ENCODE results near the gene JPH2.

JPH2 gene

DNA sequence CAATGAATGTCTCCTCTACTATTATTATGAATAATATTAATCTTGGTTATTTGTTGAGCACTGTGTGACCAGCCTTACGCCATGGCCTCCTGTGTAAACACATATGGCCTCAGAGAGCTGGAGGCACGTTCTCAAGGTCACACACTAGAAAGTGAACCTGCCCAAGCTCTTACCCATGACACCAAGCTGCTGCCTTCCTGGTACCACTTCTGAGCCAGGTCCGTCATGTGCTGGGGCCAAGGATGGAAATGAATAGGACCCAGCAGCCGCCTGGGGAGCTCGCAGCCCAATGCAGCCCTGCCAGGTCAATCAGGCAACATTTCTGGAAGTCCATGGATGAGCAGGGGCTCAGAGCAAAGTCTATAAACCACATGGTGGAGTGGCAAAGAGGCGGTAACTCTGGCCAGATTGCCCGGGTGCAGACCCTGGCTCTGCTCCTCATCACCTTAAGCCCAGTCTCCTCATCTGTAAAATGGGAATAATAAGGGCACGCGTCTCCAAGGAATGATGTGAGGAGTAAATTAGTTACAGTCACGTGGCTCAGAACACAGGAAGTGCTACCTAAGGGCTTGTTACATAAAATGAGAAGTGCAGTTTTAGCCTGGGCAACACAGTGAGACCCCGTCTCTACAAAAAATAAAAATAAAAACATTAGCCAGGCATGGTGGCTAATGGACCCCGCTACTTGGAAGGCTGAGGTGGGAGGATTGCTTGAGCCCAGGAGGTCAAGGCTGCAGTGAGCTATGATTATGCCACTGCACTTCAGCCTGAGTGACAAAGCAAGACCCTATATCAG is 61.5 kb downstream of the JPH2 start:
- DNase-seq (ENCODE audit: insufficient read length, low spot score) (no peak), FAIRE-seq (no peak)
- TF ChIP-seq POLR2A (IDR thresholded peaks at IDR 0.05; ENCODE audit: low read depth, low read length), result no peak

DNA sequence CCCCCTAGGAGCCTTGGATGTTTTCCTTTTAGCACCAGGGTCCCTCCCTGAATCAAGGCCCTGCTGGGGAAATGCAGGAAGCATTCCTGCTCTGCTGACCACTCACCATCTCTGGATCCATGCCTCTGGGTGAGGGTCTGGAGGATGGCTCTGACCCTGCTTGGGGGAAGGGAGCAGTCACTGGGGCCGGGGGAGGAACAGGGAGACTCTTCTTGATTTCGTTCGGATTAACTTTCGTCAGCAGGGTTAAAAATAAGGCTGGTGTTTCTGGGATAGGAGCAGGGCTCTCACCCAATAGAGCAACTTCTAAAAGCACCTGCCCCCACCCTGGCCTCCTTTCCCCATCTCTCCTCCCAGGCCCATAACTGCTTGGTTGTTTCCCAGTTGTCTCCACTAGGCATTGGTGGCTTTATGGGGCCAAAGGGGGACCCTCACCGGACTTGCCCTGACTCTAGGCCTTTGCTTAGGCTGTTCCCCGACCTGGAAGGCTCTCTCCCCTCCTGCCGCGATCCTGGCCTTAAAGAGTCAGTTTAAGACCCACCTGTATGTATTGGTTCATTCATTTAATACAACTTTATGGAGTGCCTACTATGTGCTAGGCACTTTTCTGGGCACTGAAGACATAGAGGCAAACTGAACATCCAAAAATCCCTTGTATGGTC is 63.0 kb downstream of the JPH2 start:
- FAIRE-seq (no peak), DNase-seq (ENCODE audit: insufficient read length, low spot score) (no peak)
- TF ChIP-seq POLR2A (IDR thresholded peaks at IDR 0.05; ENCODE audit: low read depth, low read length), result no peak

DNA sequence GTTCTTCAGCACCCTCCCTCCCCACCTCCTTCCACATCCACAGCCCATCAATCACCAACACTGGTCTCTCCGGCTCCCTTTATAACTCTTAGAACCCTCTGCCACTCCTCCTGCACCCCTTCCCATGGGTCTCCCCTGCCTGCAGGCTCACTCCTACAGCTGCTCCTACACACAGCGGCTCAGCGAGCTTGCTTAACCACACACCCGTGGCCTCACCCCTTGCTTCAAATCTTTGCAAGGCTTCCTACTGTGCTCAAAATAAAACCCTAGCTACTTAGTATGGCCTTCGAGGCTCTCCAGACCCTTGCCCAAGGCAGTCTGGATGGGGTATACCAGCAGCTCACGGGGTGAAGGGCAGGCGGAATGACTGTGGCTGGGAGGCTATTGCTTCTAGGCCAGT is 63.7 kb downstream of the JPH2 start:
- DNase-seq (ENCODE audit: insufficient read length, low spot score) (no peak), FAIRE-seq (no peak)
- no peak for TF ChIP-seq POLR2A (IDR thresholded peaks at IDR 0.05; ENCODE audit: low read depth, low read length)

DNA sequence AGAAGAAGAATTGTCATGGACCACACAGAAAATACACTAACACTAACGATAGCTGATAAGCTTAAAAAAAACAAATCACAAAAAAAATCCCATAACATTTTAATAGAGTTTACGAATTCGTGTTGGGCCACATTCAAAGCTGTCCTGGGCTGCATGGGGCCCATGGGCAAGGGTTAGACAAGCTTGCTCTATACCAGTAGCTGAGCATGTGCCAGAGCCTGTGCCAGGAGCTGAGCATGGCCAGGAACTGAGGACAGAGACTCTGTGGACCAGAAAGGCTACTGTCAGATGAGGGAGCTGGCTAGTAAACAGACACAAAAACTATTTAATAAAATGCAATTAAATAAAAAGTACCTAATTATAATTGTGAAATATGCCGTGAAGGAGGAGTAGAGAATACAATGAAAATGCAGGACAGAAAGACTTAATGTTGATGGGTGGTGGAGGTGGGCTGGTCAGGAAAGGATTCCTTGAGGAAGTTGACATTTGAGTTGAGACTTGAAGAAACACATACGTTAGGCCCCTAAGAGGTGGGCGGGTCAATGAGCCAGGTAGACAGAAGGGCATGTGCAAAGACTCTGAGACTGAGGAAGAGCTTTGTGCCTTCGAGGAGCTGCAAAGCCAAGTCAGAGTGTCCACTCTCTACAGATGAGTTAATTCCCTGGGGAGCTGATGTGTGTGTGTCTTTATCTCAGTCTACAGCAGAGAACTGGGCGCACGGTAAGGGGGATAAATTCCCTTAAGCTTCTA is 66.1 kb downstream of the JPH2 start:
- FAIRE-seq (no peak), DNase-seq (ENCODE audit: insufficient read length, low spot score) (no peak)
- TF ChIP-seq POLR2A (IDR thresholded peaks at IDR 0.05; ENCODE audit: low read depth, low read length), result no peak

DNA sequence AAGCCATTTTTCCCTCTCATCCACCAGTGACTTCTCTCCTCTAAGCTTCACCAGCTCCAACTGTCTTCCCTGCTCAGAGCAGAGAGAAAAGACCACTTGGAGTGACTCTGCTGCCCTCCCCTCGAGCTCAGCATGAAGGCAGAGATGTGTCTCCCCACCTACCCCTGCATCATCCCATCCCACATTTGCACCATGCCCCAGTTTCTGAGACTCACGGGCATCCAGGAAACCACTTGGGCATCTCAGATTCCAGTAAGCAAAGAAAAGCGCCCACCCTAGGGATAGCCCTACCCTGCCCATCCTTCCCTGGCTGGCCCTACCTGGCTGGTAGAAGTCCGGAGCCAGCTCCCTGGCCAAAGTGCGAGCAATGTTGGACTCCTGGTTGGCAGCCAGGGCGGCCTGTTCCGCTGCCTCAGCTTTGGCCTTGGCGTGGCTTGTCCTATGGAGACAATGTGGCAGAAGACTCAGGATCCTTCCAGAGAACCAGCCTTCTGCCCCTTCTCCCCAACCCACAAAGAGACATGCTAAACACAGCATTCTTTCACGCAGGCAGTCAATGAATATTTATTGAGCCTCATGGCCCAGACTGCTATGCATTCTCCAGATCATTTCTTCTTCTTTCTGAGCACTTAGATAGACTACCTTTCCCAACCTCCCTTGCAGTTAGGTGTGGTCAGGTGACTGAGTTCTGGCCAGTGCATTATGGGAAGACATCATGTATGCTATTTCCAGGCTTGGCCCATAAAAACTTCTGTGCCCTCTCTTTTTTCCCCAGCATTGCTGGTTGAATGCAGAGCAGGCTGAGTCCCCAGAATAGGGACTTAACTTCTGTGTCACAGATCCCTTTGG is 68.6 kb downstream of the JPH2 start:
- TF ChIP-seq POLR2A (IDR thresholded peaks at IDR 0.05; ENCODE audit: low read depth, low read length), result no peak
- DNase-seq (ENCODE audit: insufficient read length, low spot score) (no peak), FAIRE-seq (no peak)

DNA sequence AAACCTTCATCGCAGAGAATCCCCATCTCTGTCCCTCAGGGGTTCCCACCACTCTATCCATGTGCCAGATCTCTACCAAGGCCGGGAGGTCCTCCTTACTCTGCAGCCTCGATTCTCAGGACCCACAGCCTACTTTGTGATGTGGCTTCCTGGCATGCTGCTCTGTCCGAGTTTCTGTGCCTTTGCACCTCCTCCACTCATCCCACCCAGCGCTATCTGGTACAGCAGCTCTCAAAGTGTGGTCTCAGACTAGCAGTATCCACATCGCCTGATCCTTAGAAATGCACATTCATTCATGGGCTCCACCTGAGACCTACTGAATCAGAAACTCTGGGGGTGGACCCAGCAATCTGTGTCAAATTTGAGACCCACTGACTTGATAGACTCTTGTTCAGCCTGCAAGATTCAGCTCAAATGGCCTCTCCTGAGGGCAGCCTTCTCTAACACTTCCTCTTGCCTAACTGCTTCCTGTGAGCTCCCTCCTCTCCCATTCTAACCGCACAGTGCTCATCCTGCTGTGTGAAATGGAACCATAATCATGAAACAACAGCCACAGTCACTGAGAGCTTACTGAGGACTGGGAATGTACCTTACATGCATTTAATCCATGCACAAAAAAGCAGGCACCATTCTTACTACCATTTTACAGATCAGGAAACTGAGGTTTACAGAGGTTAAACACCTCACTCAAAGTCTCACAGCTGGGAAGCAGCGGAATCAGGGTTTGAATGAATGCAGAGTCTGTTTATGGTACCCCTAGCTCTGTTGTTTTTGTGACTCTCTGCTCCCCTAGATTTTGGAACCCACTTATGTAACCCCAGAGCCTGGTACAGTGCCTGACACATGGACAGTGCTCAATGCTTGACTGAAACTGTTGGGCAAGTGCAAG is 69.4 kb downstream of the JPH2 start:
- DNase-seq (ENCODE audit: insufficient read length, low spot score), result no peak
- no peak for TF ChIP-seq POLR2A (IDR thresholded peaks at IDR 0.05; ENCODE audit: low read depth, low read length)
- no peak for FAIRE-seq

DNA sequence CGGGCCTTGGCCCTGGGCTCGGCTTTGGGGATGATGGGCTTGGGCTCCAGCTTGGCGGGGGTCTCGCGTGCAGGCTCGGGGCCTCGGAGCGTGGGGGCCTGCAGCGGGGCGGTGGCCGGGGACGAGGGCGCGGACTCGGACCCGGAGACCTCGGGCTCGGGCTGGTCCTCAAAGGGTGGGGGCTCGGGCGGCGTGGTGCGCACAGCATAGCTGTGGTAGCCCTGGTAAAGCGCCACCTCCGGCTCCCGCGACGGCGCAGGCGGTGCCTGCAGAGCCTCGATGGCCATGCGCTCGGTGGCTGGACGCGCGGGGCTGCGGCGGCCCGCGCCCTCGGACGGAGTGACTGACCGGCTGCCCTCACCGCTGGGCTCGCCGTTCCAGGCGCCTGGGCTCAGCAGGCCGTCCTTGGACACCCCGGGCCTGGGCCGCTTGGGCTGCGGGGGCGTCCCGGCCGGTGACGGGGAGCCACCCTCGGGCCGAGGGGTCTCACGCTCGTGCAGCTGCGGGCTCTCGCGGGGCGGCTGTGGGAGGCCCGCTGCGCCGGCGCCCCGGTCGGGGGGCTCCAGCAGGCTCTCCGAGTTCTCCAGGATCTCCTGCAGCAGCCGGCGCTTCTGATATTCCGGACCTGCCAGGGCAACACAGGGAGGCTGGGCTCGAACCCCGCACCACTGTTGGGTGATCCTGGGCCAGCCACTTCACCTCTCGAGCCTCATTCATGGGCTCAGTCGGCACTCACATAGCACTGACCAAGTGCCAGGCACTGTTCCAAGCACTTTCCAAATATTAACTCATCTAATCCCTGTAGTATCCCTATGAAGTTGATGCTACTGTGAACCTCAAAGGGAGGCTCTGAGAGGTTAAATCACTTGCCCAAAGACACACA is 71.0 kb downstream of the JPH2 start:
- DNase-seq (ENCODE audit: insufficient read length, low spot score) (no peak), FAIRE-seq (no peak)
- no peak for TF ChIP-seq POLR2A (IDR thresholded peaks at IDR 0.05; ENCODE audit: low read depth, low read length)

DNA sequence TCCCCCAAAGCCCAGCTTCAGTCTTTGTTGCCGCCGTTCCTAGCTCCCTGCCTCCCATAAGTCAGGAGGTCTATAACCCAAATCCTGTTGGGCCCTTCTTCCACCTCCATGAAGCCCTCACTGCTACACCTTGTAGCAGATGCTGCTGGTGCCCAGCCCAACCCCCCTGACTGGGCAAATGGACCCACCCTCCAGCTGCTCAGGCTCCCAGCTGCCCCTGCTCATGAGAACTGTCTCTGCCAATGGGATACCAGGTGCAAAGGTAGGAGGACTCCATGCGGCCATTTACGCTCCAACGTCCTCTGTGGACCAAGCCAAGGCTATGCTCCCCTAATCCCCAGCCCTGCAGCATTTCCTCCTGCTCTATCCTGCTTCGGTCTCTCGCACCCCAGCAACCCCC is 71.8 kb downstream of the JPH2 start:
- FAIRE-seq (no peak), DNase-seq (ENCODE audit: insufficient read length, low spot score) (no peak)
- no peak for TF ChIP-seq POLR2A (IDR thresholded peaks at IDR 0.05; ENCODE audit: low read depth, low read length)

DNA sequence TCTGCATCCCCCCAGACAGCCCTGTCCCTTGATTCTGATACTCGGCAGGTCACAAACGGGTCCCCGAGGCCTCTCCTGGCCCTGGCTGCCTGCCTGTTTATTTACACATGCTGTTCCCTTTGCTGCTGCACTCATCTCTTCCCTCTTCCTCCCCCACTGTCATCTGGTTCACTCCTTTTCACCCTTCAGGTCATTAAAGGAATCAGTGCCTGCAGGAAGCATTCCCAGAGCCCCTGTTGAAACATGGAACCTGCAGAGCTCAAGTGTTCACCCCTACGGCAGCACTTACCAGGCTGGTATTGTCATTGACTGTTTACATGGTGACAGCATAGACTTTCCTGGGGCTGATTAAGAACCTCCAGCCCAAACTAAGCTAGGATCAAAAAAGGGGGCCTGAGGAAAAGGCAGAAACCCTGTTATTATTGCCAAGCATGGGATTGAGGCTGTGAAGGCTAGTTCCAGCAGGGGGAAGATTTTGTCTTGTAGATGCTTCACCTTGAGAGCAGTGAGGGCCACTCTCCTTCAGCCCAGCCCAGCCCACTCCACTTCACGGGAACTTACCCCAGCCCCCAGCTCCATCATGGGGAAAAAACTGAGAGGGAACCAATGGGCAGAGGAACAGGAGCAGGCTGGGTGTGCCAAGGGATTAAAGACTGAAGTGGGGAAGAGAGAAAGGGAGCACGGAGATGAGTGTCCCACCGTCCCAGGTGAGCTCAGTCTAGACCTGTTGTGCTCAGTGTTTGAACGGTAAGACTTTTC is 73.2 kb downstream of the JPH2 start:
- no peak for FAIRE-seq
- TF ChIP-seq POLR2A (IDR thresholded peaks at IDR 0.05; ENCODE audit: low read depth, low read length), result no peak
- DNase-seq (ENCODE audit: insufficient read length, low spot score), result no peak

DNA sequence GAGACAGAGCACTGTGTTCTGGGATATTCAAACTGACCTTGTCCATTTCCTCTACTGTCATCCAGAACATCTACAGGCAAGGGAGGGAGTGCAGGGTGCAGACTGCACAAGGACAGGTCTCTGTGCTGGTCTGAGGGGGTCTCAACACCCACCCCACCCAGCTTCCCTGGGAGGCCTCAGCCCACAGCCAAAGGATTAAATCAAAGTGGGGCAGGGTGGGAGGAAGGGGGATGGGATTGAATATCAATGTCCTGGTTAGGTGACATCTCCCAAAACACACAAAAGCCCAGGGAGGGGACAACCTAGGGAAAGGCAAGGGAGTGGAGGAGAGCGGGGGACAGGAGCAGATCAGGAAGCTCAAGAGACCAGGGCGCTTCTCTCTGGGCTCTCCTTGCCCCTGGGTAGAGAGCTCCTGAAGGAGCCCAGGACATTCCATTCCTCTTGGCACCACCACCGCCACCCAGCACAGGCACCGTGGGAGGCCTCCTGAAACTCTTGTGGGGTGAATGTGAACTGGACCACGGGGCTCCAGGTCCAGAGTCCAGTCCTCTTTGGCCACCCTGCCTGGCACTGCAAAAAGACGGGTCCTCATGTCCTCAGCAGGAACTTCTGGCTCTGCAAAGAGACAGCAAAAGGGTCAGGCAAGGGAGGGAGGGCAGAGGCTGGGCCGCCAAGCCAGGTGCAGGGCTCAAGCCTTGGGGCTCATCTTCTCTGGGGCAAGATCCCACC is 73.9 kb downstream of the JPH2 start:
- no peak for TF ChIP-seq POLR2A (IDR thresholded peaks at IDR 0.05; ENCODE audit: low read depth, low read length)
- no peak for FAIRE-seq
- DNase-seq (ENCODE audit: insufficient read length, low spot score), result no peak

DNA sequence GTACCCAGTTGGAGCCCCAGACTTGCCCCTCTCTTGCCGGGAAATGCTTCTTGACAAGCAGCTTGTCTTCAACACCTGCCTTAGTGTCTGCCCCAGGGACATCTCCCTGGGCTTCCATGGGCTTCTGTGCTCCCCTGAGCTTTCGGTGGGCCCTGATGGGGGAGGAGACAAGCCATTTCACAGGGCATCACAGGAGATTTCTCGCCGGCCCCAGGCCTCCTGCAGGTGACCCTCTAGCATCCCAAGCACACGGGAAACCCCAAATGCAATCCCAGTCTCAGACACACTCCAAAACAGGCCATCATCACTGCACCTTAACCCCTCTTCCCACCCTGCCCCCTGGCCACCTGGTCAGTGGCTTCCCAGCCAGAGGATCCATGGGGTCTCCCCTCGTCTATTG is 74.5 kb downstream of the JPH2 start:
- DNase-seq (ENCODE audit: insufficient read length, low spot score), result no peak
- no peak for FAIRE-seq
- TF ChIP-seq POLR2A (IDR thresholded peaks at IDR 0.05; ENCODE audit: low read depth, low read length), result no peak

All from H54 (cell line).